Right lobe of liver (tissue), 4 donors: ENCODE measurements around the gene MREG.

Experiments used
- CTCF ChIP-seq, 4 donors: fragments of 200-600 bp in 3 of 4; fragments of 450-650 bp in 1 of 4; IDR thresholded peaks; one replicate each; pipeline versions ENCODE4 v1.5.1 to v1.8.0; 2016 to 2022; ENCODE audit warnings: antibody characterized with exemption in 4 of 4, mild to moderate bottlenecking in 2 of 4
- POLR2A ChIP-seq: fragments of 450-650 bp; IDR thresholded peaks from one replicate; pipeline ENCODE4 v1.6.1; 2017; ENCODE audit warnings: antibody characterized with exemption, mild to moderate bottlenecking
- donor health status: DM: no; HTN: no; CAD: no.
- donor health status: DM: no; HTN: no; CAD: no.
- donor health status: DM: no; HTN: yes; CAD: no.

- no peak for TF ChIP-seq CTCF (IDR thresholded peaks at IDR 0.05)
- no peak for TF ChIP-seq POLR2A
Measured at GRCh38 chr2:215948051-215948450, 65.3 kb downstream of the MREG start.
